Fibroblast of the aortic adventitia (primary cell): ENCODE results near the gene DOCK10. TPM values are rescaled to one million over a fixed set of nuclear protein-coding genes. Genes with fewer than 3 reads are reported as not detected.
A peak's percentile ranks its signal among the peaks of the same experiment; 100 is the strongest.

Experiments
- DNase-seq: peaks from one replicate; pipeline ENCODE4 v3.0.0-alpha.2; 2010; ENCODE audit warnings: low read depth
- H3K4me3 ChIP-seq: 2 replicates; pipeline ENCODE4 v1.5.1; 2011; ENCODE audit warnings: low read depth, mild to moderate bottlenecking, control low read depth, low read length, moderate library complexity
- CTCF ChIP-seq: IDR thresholded peaks from 2 replicates; pipeline ENCODE4 v1.5.1; 2011; ENCODE audit warnings: mild to moderate bottlenecking, low read length, control low read depth, inconsistent platforms; ENCODE audit not compliant: insufficient read depth
- total RNA-seq: library from RNA; depleted of rRNA; stranded (reverse); fragments of >200 nt; gene quantifications from 2 replicates; pipeline ENCODE4 v1.2.3, GENCODE V29; 2012; ENCODE audit warnings: low replicate concordance

Gene DOCK10
- total RNA-seq, 1 donor: 66.2 TPM

- no peak for DNase-seq
- TF ChIP-seq CTCF: no peak
- H3K4me3 ChIP-seq: no peak overlapping the region
These were observed 210.7 kb downstream of the DOCK10 start for GRCh38 chr2:224831530-224831929.

DNA sequence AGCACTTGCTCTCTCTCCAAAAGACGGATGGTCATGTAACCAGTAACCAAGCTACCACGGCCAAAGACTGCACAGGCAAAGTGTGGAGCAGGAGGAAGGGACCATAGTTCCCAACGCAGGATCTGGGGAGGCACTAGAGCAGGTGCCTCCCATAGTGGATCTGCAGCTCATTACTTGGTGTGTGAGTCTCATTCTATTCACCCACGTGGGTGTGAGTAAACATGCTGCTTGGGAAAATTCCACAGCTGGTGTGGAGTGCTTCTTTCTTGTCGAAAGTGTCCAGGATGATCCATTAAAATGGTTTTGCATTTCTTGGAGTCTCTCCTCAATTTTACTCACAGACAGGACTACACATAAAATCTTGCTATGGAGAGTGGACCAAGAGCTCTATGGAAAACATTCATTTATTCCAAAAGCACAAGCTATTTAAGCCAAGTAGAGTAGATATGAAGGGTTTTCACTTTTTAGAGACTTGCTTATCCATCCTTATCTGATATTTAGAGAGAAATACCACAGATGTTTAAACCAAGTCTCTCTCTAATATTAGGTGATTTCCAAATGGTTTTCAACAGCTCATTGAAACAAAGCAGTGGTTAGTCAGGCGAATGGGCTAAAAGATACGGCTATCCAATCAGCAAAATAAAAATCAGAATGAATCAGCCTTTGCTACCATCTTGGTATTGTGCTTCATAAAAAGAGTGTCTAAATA is 221.8 kb downstream of the DOCK10 start:
- peak; percentile 76 for DNase-seq
- TF ChIP-seq CTCF: no peak
- no peak overlapping the region for H3K4me3 ChIP-seq

- DNase-seq: no peak
- H3K4me3 ChIP-seq: no peak overlapping the region
- TF ChIP-seq CTCF: no peak
These were observed 223.2 kb downstream of the DOCK10 start for GRCh38 chr2:224819075-224819474.

- DNase-seq: peak; percentile 67
- no peak for TF ChIP-seq CTCF
- no peak overlapping the region for H3K4me3 ChIP-seq
These were observed 224.6 kb downstream of the DOCK10 start for GRCh38 chr2:224817676-224818075.

DNA sequence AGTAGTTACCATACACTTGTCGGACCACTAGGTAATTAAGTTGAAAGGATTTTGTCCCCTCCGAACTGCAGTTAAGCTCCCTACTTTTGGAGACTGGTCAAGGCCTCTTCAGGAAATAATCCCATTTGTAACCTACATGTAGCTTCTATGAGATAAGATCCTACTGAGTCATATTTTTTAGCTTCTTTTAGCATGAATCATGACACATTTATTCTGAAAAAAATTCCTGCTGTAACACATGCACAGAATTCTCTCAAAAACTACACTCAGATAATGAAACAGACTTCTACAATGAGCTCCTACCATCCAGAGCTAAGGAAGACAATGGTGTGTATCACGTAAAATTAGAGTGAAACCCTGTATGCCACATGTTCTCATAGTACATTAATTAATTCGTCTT is 225.5 kb downstream of the DOCK10 start:
- no peak for TF ChIP-seq CTCF
- H3K4me3 ChIP-seq: no peak overlapping the region
- DNase-seq: peak; percentile 82

DNA sequence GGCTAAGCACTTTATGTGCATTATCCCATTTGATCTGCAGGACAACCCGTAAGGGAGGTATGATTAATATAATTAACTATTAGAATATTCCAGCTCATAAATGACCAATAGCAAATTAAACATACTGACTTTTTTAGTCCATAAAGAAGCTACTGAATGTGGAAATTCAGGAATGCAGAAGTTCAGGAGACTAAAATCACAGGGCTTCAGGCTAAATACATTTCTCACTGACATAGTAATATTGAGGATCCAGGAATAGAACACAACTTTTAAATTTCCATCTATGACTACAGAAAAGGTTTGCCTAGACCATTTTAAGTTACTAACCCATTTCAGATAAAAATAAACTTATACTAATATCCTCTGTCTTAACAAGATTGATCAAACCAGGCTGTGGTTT is 228.7 kb downstream of the DOCK10 start:
- no peak for DNase-seq
- no peak for TF ChIP-seq CTCF
- no peak overlapping the region for H3K4me3 ChIP-seq
